Epithelial cell of umbilical artery (primary cell): ENCODE results near the gene CFAP91. TPM values are rescaled to one million over a fixed set of nuclear protein-coding genes. Genes with fewer than 3 reads are reported as not detected.

Experiments
- total RNA-seq: library from RNA; depleted of rRNA; stranded (reverse); fragments of >200 nt; gene quantifications from 2 replicates; pipeline ENCODE4 v1.2.3, GENCODE V29; 2014

Gene CFAP91
- total RNA-seq = 0.65 and 0.76 TPM in 2 replicates

GRCh38 chr3:119702530-119703527, at the start of gene CFAP91:
Gene CFAP91, plus strand, starts transcription at chr3:119703022. Its CDS starts 77 bp downstream, at chr3:119703099.

GRCh38 chr3:119660474-119661440, 42.1 kb upstream of the CFAP91 start, which contains the start of gene POPDC2:
Gene POPDC2, minus strand, starts transcription at chr3:119660589. Its CDS starts 166 bp downstream, at chr3:119660423.

GRCh38 chr3:119676771-119677640, 25.8 kb upstream of the CFAP91 start, which contains the start of gene COX17:
Gene COX17, minus strand, starts transcription at chr3:119677406. Its CDS starts 96 bp downstream, at chr3:119677310.

Other genes with a start within 250 kb of the CFAP91 start
- gene TMEM39A, start 239.4 kb upstream of the CFAP91 start, total RNA-seq = 26.6 and 59.7 TPM in 2 replicates
- 15.9 and 42.6 TPM in 2 replicates for gene POGLUT1, start 234.1 kb upstream of the CFAP91 start, total RNA-seq
- 57.3 and 57.5 TPM in 2 replicates for gene TIMMDC1, start 204.5 kb upstream of the CFAP91 start, total RNA-seq
- not detected in 2 replicates for gene CD80, start 143.4 kb upstream of the CFAP91 start, total RNA-seq
- gene ADPRH, start 123.5 kb upstream of the CFAP91 start, total RNA-seq = 5.2 and 7.1 TPM in 2 replicates
- gene PLA1A, start 105.1 kb upstream of the CFAP91 start, total RNA-seq = 0.65 and 1.1 TPM in 2 replicates
- 0.65 TPM in 1 of 2 replicates, not detected in the other for gene POPDC2, start 42.4 kb upstream of the CFAP91 start, total RNA-seq
- gene COX17, start 25.6 kb upstream of the CFAP91 start, total RNA-seq = 6.7 and 20.1 TPM in 2 replicates
- 0.15 TPM in 1 of 2 replicates, not detected in the other for gene NR1I2, start 79.1 kb downstream of the CFAP91 start, total RNA-seq